K562 (cell line): ENCODE data around the gene SIGLEC9. TPM values are rescaled to one million over a fixed set of nuclear protein-coding genes. Genes with fewer than 3 reads are reported as not detected.

Experiments used
- ILF3 ChIP-seq: fragments of 450-650 bp; IDR thresholded peaks from 2 replicates; pipeline ENCODE4 v1.6.1; 2018; ENCODE audit warnings: antibody characterized with exemption, mild to moderate bottlenecking, moderate library complexity, borderline replicate concordance
- JUN ChIP-seq, 2 experiments: sonication (generic) in 1 of 2; formaldehyde crosslinking in 1 of 2; IDR thresholded peaks; 2 replicates each; pipeline versions ENCODE4 v1.6.1 to v1.8.0; 2012 to 2022; ENCODE audit warnings: borderline replicate concordance in 2 of 2, mild to moderate bottlenecking in 2 of 2, improper control_type of control experiment in 1 of 2, low read depth in 1 of 2, low read length in 1 of 2, missing genetic modification reagents in 1 of 2
- RB1 ChIP-seq: fragments of 450-650 bp; IDR thresholded peaks from 2 replicates; pipeline ENCODE4 v1.6.1; 2017; ENCODE audit warnings: low read depth, mild to moderate bottlenecking
- RUNX1 ChIP-seq: sonication (generic); IDR thresholded peaks from 2 replicates; pipeline ENCODE4 v1.6.1; 2016; ENCODE audit warnings: antibody characterized with exemption, low read depth
- XRCC4 ChIP-seq: IDR thresholded peaks from one replicate; pipeline ENCODE4 v1.6.1; 2011; ENCODE audit not compliant: insufficient read depth, insufficient read length; ENCODE audit errors: extremely low read depth
- ZNF780A ChIP-seq: fragments of 250-450 bp; sonication (Bioruptor Pico); IDR thresholded peaks from 2 replicates; pipeline ENCODE4 v1.5.0; 2021; ENCODE audit warnings: mild to moderate bottlenecking
- polyA plus RNA-seq, 8 experiments: library from polyadenylated mRNA; depleted of rRNA in 4 of 8; stranded (reverse) in 5 of 8; unstranded in 3 of 8; fragments of >200 nt; fragmentation: Nextera tagmentation in 2 of 8; fragmentation: Illumina TruSeq in 1 of 8; extraction: Ambion mirVana in 2 of 8; extraction: Trizol in 1 of 8; gene quantifications; 2 replicates each; pipeline versions ENCODE4 v1.2.1 to v1.2.3, GENCODE V29; 2011 to 2014; ENCODE audit warnings: inconsistent platforms in 1 of 8, missing spikeins in 1 of 8
- total RNA-seq, 7 experiments: library from RNA; depleted of rRNA in 6 of 7; stranded (reverse); fragments of >200 nt in 6 of 7; fragmentation: Illumina TruSeq in 2 of 7; extraction: Trizol in 2 of 7; gene quantifications; 2 replicates each; pipeline versions ENCODE4 v1.2.1 to v1.2.3, GENCODE V29; 2011 to 2021; ENCODE audit warnings: low replicate concordance in 1 of 7
- TF ChIP-seq, protein P1 (sequence below): fragments of 200-400 bp; formaldehyde crosslinking; IDR thresholded peaks from 2 replicates; pipeline ENCODE4 v1.6.1; 2017; ENCODE audit warnings: mild to moderate bottlenecking, low read depth, low read length, moderate library complexity
- TF ChIP-seq, protein P2 (sequence below): sonication (generic); formaldehyde crosslinking; IDR thresholded peaks from 2 replicates; pipeline ENCODE4 v1.8.0; 2023; ENCODE audit warnings: mild to moderate bottlenecking, missing genetic modification reagents

The SIGLEC9 gene
- total and polyA plus RNA-seq, 9 of the 15 experiments (the other 6 are each of a cell fraction or from before 2014, with no cell fraction given) = 0.09 to 0.34 (median 0.22) TPM; not detected in 4

DNA sequence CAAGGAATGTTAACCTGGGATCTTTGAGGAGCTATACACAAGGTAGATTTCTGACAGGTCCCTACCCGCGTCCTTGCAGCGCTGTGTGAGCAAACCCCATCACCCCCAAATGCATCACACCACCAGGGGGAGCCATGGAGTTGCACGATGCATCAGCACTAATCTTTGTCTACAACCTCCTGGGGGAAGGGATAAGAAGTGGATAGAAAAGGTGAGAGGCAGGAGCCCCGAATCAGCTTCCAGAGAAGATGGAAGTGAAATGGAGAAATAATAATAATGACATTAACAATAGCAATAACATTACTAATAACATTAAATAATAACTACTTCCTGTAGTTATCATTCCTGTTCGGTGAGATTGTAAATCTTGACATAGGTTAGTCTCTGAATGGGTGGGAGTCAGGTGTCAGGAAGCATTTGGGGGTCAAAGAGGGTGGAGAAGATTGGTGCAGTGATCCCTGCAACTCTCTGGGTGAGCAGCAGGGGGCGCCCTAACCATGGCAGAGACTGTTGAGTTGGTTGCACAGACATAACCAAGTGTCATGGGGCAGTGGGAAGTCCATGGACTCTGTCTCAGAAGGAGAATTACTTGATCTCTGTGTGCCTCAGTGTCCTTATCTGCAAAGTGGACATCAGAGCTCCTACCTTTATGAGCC lies 33.9 kb downstream of the SIGLEC9 start (continued):
- no peak for TF ChIP-seq RUNX1
- TF ChIP-seq JUN (IDR thresholded peaks at IDR 0.05; ENCODE audit: borderline replicate concordance, low read depth, low read length) = no peak
- no peak for TF ChIP-seq JUN (CRISPR knock-in tag; IDR thresholded peaks at IDR 0.05; ENCODE audit: borderline replicate concordance)
- TF ChIP-seq RB1 = peak; percentile 31; the same call in 1 of the 2 replicates
- no peak; the same call in 1 of the 2 replicates for TF ChIP-seq ILF3
- TF ChIP-seq, protein P1, sequence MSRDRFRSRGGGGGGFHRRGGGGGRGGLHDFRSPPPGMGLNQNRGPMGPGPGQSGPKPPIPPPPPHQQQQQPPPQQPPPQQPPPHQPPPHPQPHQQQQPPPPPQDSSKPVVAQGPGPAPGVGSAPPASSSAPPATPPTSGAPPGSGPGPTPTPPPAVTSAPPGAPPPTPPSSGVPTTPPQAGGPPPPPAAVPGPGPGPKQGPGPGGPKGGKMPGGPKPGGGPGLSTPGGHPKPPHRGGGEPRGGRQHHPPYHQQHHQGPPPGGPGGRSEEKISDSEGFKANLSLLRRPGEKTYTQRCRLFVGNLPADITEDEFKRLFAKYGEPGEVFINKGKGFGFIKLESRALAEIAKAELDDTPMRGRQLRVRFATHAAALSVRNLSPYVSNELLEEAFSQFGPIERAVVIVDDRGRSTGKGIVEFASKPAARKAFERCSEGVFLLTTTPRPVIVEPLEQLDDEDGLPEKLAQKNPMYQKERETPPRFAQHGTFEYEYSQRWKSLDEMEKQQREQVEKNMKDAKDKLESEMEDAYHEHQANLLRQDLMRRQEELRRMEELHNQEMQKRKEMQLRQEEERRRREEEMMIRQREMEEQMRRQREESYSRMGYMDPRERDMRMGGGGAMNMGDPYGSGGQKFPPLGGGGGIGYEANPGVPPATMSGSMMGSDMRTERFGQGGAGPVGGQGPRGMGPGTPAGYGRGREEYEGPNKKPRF = no peak
- no peak for TF ChIP-seq ZNF780A (CRISPR knock-in tag)
- no peak for TF ChIP-seq XRCC4
- TF ChIP-seq, protein P2, sequence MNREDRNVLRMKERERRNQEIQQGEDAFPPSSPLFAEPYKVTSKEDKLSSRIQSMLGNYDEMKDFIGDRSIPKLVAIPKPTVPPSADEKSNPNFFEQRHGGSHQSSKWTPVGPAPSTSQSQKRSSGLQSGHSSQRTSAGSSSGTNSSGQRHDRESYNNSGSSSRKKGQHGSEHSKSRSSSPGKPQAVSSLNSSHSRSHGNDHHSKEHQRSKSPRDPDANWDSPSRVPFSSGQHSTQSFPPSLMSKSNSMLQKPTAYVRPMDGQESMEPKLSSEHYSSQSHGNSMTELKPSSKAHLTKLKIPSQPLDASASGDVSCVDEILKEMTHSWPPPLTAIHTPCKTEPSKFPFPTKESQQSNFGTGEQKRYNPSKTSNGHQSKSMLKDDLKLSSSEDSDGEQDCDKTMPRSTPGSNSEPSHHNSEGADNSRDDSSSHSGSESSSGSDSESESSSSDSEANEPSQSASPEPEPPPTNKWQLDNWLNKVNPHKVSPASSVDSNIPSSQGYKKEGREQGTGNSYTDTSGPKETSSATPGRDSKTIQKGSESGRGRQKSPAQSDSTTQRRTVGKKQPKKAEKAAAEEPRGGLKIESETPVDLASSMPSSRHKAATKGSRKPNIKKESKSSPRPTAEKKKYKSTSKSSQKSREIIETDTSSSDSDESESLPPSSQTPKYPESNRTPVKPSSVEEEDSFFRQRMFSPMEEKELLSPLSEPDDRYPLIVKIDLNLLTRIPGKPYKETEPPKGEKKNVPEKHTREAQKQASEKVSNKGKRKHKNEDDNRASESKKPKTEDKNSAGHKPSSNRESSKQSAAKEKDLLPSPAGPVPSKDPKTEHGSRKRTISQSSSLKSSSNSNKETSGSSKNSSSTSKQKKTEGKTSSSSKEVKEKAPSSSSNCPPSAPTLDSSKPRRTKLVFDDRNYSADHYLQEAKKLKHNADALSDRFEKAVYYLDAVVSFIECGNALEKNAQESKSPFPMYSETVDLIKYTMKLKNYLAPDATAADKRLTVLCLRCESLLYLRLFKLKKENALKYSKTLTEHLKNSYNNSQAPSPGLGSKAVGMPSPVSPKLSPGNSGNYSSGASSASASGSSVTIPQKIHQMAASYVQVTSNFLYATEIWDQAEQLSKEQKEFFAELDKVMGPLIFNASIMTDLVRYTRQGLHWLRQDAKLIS = no peak
